Right atrium auricular region (tissue), 2 donors: ENCODE data around the gene THEM4. TPM values are rescaled to one million over a fixed set of nuclear protein-coding genes. Genes with fewer than 3 reads are reported as not detected.

Experiments used
- DNase-seq: peaks from one replicate; pipeline ENCODE4 v3.0.0-alpha.2; 2019; ENCODE audit warnings: low spot score
- H3K27ac ChIP-seq, 2 donors: fragments of 200-600 bp; sonication (generic); 1 replicate in 1 of 2; 2 replicates in 1 of 2; pipeline ENCODE4 v1.5.1; 2016 to 2019
- H3K27me3 ChIP-seq, 2 donors: fragments of 200-600 bp; sonication (generic); one replicate each; pipeline versions ENCODE4 v1.5.1 to v1.6.0; 2017 to 2019
- H3K36me3 ChIP-seq: fragments of 200-600 bp; sonication (generic); one replicate; pipeline ENCODE4 v1.5.1; 2016
- H3K4me1 ChIP-seq, 2 donors: fragments of 200-600 bp; sonication (generic); one replicate each; pipeline versions ENCODE4 v1.5.1 to v1.6.0; 2017 to 2019
- H3K4me3 ChIP-seq, 2 donors: fragments of 200-600 bp; sonication (generic); 1 replicate in 1 of 2; 2 replicates in 1 of 2; pipeline ENCODE4 v1.5.1; 2017 to 2019; ENCODE audit warnings: mild to moderate bottlenecking in 1 of 2, moderate library complexity in 1 of 2
- H3K9me3 ChIP-seq, 2 donors: fragments of 200-600 bp; sonication (generic); one replicate each; pipeline ENCODE4 v1.5.1; 2019
- CTCF ChIP-seq, 2 donors: fragments of 200-600 bp; sonication (generic); IDR thresholded peaks; one replicate each; pipeline ENCODE4 v1.5.1; 2019; ENCODE audit warnings: antibody characterized with exemption in 2 of 2
- total RNA-seq, 2 donors: library from RNA; depleted of rRNA; stranded (reverse); fragments of >200 nt; gene quantifications; one replicate each; pipeline ENCODE4 v1.1.0, GENCODE V29; 2016

THEM4 gene
- total RNA-seq, 2 donors from 2014 or later = 18.5 to 23.1 TPM

- Histone ChIP-seq H3K4me3 (no peak overlapping the region), H3K4me1 (peaks cover 0 to 23% of the 10 kb centered on the region in 2 donors), H3K27ac (no peak overlapping the region), H3K9me3 (no peaks in the 10 kb centered on the region), H3K27me3 (no peaks in the 10 kb centered on the region), H3K36me3 (no peaks in the 10 kb centered on the region)
- no peak for DNase-seq
- no peak for TF ChIP-seq CTCF (IDR thresholded peaks at IDR 0.05)
These were observed 83.3 kb downstream of the THEM4 start for GRCh38 chr1:151825751-151826660.

GRCh38 chr1:151825204-151825603, 84.1 kb downstream of the THEM4 start:
- H3K27ac ChIP-seq = no peak overlapping the region
- no peak overlapping the region for H3K4me3 ChIP-seq
- TF ChIP-seq CTCF (IDR thresholded peaks at IDR 0.05) = no peak
- no peaks in the 10 kb centered on the region for H3K9me3 ChIP-seq
- DNase-seq = no peak
- H3K36me3 ChIP-seq = no peaks in the 10 kb centered on the region
- H3K27me3 ChIP-seq = no peaks in the 10 kb centered on the region
- peaks cover 0 to 23% of the 10 kb centered on the region in 2 donors for H3K4me1 ChIP-seq

Other genes starting within 250 kb of the THEM4 start
- not detected for gene CELF3, start 192.7 kb downstream of the THEM4 start, total RNA-seq
- not detected for gene RIIAD1, start 188.0 kb downstream of the THEM4 start, total RNA-seq
- 10 to 100 TPM; 32.7 to 38.9 TPM for gene MRPL9, start 146.0 kb downstream of the THEM4 start, total RNA-seq
- 1 to 10 TPM; 3.3 to 4.2 TPM for gene TDRKH, start 119.0 kb downstream of the THEM4 start, total RNA-seq
- under 1 TPM; 0.20 to 0.33 TPM for gene LINGO4, start 104.1 kb downstream of the THEM4 start, total RNA-seq
- gene RORC, start 77.7 kb downstream of the THEM4 start, total RNA-seq = 10 to 100 TPM in 1 of 2 donors, 1 to 10 TPM in 1; 9.1 to 10.3 TPM
- not detected for gene C2CD4D, start 69.7 kb downstream of the THEM4 start, total RNA-seq
- gene THEM5, start 55.8 kb downstream of the THEM4 start, total RNA-seq = not detected
- 100 to 1,000 TPM in 1 of 2 donors, 10 to 100 TPM in 1; 75.2 to 116 TPM for gene S100A10, start 84.3 kb upstream of the THEM4 start, total RNA-seq
- 100 to 1,000 TPM in 1 of 2 donors, 10 to 100 TPM in 1; 59.0 to 172 TPM for gene S100A11, start 127.5 kb upstream of the THEM4 start, total RNA-seq
- not detected for gene TCHHL1, start 179.6 kb upstream of the THEM4 start, total RNA-seq
- under 1 TPM; 0.04 to 0.12 TPM for gene TCHH, start 205.9 kb upstream of the THEM4 start, total RNA-seq
- gene RPTN, start 249.7 kb upstream of the THEM4 start, total RNA-seq = not detected